ENCODE results near the gene ARHGEF4. TPM values are rescaled to one million over a fixed set of nuclear protein-coding genes. Genes with fewer than 3 reads are reported as not detected.

The ARHGEF4 gene
- polyA plus RNA-seq, 6 donors from 2014 or later = not detected

DNA sequence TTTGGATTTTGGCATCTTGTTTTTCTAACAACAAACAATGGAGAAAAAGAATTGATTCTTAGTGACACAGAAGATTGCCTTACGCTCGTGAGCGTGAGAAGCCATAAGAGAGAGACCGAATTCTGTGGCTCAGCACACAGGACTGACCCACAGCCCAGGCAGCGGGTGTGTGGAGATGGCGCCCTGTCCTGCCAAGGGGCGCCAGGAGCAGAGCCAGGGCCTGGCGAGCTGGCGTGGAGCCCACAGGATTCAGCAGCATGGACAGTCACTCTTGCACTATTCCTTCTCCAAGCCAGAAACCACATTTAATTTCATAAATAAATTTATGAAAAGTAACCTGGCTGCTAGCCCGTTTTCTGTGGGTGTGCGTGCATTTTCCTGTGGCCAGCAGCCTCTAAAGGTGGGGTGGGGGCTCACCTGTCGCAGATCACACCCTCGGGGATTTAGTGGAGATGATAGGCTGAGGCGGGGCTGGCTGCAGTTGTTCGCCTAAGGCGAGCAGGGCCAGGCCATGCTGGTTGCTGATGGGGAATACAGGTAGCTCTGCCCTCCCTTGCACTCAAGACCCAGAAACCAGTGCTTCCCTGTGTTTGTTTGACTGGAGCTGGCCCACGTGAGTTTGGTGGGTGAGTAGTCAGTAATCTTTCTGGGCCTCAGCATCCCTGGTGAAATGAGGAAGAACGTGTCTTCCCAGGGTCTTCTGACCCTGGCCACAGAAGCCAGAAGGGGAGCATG lies 210.4 kb downstream of the ARHGEF4 start:
- Mint-ChIP-seq H3K36me3 (peaks cover 24 to 34% of the 10 kb centered on the region in 2 donors), H3K4me1 (peaks cover 5 to 7% (median 5%) of the 10 kb centered on the region in 3 donors), H3K27me3 (peaks cover 0 to 5% (median 0%) of the 10 kb centered on the region in 3 donors), H3K9me3 (peaks cover 0 to 5% (median 0%) of the 10 kb centered on the region in 7 donors), H3K27ac (no peak overlapping the region), H3K4me3 (no peak overlapping the region)
- no peak for DNase-seq
- ATAC-seq (ENCODE audit: low read depth in 2 of 2) = no peak

DNA sequence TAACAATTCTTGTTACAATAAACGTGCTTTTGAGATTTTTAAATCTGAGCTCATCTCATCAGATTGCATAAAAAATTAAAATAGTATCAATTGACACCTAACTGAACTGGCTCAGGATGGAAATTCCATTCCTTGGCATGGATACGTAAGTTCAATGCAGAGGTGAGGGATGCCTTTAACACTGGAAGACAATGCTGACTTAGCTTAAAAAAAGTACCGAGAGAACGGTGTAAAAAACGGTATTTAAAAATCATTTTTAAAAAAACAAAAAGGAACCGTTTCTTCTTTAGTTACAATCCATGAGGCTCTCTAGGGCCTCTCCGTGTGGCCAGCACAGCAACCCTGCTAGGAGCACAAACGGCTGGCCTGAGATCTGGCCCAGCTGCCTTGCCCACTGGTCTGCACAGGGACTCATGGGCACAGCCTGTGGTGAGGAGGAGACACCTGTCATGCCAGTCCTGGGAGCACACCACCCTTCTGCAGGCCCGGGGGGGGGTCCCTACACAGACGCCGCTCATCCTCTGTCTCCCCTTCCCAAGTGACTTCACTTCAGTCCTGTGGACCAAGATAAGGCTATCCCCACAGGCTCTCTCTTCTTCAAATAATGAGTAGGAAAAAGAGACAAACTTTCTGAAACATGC lies 211.3 kb downstream of the ARHGEF4 start:
- H3K4me3 Mint-ChIP-seq = no peak overlapping the region
- H3K27me3 Mint-ChIP-seq = peaks cover 0 to 5% (median 0%) of the 10 kb centered on the region in 3 donors
- peak overlapping the region in 2 of 6 donors; percentile 26 to 76 for H3K27ac Mint-ChIP-seq
- DNase-seq = no peak
- peaks cover 0 to 5% (median 0%) of the 10 kb centered on the region in 7 donors for H3K9me3 Mint-ChIP-seq
- peaks cover 5 to 7% (median 5%) of the 10 kb centered on the region in 3 donors for H3K4me1 Mint-ChIP-seq
- peaks cover 31 to 43% of the 10 kb centered on the region in 2 donors for H3K36me3 Mint-ChIP-seq
- no peak for ATAC-seq (ENCODE audit: low read depth in 2 of 2)

DNA sequence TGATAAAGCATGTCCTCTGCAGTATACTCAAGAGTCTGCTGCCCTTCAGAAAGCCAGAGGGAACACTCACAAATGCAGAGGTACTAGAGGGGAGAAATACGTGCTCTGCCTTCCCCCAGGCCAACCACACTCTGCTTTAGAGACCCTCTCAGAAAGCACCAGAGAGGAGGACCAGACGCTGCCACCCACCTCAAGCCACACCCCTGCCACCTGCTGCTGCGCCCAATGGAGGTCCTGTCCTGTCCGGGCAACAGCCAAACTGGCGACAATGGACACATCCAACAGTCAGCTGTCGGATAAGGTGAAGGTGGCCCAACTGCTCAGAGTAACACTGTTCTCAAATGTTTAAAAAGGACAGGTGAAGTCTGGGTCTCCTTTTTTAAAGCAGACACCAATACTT lies 211.9 kb downstream of the ARHGEF4 start:
- H3K27me3 Mint-ChIP-seq = peaks cover 0 to 4% (median 0%) of the 10 kb centered on the region in 3 donors
- no peak for ATAC-seq (ENCODE audit: low read depth in 2 of 2)
- H3K36me3 Mint-ChIP-seq = peaks cover 36 to 49% of the 10 kb centered on the region in 2 donors
- peaks cover 0 to 5% (median 0%) of the 10 kb centered on the region in 7 donors for H3K9me3 Mint-ChIP-seq
- peaks cover 4 to 7% (median 5%) of the 10 kb centered on the region in 3 donors for H3K4me1 Mint-ChIP-seq
- DNase-seq = no peak
- H3K4me3 Mint-ChIP-seq = no peak overlapping the region
- H3K27ac Mint-ChIP-seq = peak overlapping the region in 3 of 6 donors; percentile 26 to 76 (median 50)

DNA sequence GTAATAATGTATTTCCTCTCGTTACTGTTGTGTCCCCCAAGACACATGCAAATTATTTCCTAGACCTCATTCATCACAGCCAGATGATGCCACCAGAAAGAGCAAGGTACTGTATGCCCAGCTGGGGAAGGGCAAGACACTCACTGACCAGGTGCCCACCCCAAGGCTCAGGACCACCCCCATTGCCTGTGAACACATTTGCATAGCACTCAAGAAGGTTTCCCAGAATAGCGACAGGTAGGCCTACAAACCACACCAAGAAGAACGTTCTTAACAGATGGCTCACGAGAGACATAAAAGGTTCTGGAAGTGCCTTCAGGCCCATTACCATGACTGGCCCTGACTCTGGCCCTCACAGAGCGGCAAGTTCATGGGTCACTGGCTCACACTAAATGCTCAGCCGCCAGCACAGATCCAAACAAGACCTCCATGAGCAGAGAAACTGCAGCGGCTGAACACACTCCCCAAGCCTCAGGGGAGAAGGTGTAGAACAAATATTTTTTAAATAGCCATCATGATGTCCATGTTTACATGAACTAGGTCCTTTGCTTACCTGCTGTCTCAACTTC lies 212.5 kb downstream of the ARHGEF4 start:
- Mint-ChIP-seq H3K4me1 (peaks cover 0 to 5% (median under 1%) of the 10 kb centered on the region in 3 donors), H3K9me3 (peaks cover 0 to 5% (median 0%) of the 10 kb centered on the region in 7 donors), H3K36me3 (peaks cover 36 to 49% of the 10 kb centered on the region in 2 donors), H3K27ac (peak overlapping the region in 2 of 6 donors; percentile 26 to 69), H3K27me3 (no peaks in the 10 kb centered on the region), H3K4me3 (no peak overlapping the region)
- DNase-seq = no peak
- ATAC-seq (ENCODE audit: low read depth in 2 of 2) = no peak

DNA sequence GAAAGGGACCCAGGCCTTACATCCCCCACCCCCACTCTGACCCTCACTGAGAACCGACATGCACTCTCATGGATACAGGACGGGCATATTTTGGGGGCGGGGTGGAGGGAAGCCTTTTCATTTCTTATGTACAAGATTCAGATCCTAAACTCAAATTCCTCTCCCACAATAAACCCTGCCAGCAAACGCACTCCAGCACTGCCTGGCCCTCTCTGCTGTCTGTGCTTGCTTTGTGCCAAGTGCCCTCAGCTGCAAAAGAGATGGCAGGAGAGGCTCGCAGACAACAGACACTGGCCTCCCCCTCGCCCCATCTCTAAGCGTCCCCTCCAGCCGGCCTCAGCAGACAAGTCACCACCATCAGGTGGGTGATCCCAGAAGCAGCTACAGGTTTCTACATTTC lies 214.2 kb downstream of the ARHGEF4 start:
- Mint-ChIP-seq H3K27me3 (no peaks in the 10 kb centered on the region), H3K4me1 (peaks cover 0 to 10% (median 8%) of the 10 kb centered on the region in 3 donors), H3K4me3 (no peak overlapping the region), H3K36me3 (peaks cover 36 to 61% of the 10 kb centered on the region in 2 donors), H3K27ac (no peak overlapping the region), H3K9me3 (peaks cover 0 to 5% (median 0%) of the 10 kb centered on the region in 7 donors)
- DNase-seq (no peak), ATAC-seq (ENCODE audit: low read depth in 2 of 2) (no peak)

DNA sequence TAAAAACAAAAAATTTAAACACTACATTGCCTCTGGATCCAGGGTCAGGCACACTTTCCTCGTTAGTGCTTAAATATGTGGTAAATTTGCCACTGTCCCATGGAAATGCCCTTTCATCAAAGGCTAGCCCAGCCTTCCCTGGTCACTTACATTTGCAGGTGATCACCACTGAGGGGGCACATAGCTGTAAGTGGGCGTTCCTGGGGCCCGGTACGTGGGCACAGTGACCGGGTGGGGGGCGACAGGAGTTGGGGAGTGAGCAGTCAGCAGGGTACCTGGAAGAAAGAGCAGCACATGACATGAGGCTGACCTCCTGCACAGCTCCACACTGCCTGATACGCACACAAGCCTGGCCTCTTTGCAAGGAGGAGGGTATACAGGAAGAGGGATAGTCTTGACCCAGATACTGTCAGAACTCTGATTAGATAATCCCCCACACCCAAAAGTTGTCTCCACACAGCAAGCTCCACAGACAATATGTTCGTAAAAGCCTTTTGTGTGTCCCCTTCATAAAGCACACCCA lies 216.1 kb downstream of the ARHGEF4 start:
- Mint-ChIP-seq H3K4me1 (peaks cover 6 to 19% (median 16%) of the 10 kb centered on the region in 3 donors), H3K27me3 (no peaks in the 10 kb centered on the region), H3K4me3 (no peak overlapping the region), H3K36me3 (peaks cover 36 to 59% of the 10 kb centered on the region in 2 donors), H3K27ac (no peak overlapping the region), H3K9me3 (no peaks in the 10 kb centered on the region)
- DNase-seq = no peak
- ATAC-seq (ENCODE audit: low read depth in 2 of 2) = no peak

DNA sequence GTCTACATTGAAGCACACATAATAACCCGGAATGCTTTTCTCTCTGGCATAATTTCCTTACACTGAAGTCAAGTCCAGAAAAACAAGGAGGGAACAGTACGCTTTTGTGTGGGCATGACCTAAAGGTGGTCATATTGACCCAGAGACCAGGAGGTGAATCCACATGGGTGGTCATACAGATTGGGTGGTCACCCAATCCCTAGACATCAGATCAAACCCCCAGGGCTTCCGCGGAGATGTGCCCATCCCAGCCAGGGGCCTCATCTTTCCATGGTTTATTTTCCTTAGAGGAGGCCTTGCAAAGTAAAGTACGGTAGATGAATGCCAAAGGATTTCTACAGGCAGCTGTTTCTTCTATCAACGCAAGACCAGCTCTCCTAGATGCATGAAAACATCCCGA lies 217.8 kb downstream of the ARHGEF4 start:
- Mint-ChIP-seq H3K27me3 (no peaks in the 10 kb centered on the region), H3K4me1 (peaks cover 10 to 22% (median 22%) of the 10 kb centered on the region in 3 donors), H3K4me3 (no peak overlapping the region), H3K36me3 (peaks cover 25 to 46% of the 10 kb centered on the region in 2 donors), H3K9me3 (no peaks in the 10 kb centered on the region), H3K27ac (no peak overlapping the region)
- ATAC-seq (ENCODE audit: low read depth in 2 of 2) = no peak
- DNase-seq = no peak

DNA sequence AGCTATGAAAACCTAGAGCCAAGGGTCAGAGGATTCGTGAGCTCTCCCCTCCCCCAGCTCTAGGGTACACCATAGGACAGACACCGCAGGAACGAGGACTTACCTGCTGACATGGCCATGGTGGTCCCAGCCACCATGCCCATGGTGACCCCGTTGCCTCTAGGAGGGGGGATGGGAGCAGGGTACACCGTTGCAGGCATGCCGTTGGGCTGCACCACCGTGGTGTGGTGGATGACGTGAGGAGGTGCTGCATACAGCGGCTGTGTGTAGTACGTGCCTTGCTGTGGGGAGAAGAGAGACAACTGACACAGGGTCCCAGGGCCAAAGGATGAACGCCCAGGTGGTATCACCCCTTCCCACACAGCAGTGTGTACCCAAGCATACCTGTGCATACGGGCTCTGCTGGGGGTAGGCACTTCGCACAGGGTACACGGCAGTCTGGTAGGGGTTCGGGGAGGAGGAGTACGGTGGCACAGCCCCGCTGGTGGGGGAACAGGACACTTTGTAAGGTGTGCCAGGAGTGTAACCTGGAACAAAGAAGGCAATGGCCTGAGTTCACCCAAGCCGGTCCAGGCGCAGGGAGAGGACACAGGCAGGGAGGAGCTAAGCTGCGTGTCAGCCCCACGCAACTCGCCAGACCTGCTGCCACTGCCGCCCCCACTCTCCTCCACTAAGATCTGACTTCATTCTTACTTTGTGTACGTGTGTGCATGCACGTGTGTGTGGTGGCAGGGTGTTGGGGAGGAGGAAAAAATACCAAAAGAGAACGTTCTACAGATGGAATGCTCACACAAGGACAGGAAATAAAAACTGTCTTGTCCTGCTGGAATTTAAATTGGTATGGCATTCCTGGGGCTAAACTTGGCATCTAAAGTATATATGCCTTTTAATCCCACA lies 218.7 kb downstream of the ARHGEF4 start:
- H3K4me1 Mint-ChIP-seq = peaks cover 10 to 24% (median 23%) of the 10 kb centered on the region in 3 donors
- peaks cover 22 to 46% of the 10 kb centered on the region in 2 donors for H3K36me3 Mint-ChIP-seq
- ATAC-seq (ENCODE audit: low read depth in 2 of 2) = no peak
- DNase-seq = no peak
- H3K27ac Mint-ChIP-seq = peak overlapping the region in 2 of 6 donors; percentile 67 to 80
- H3K27me3 Mint-ChIP-seq = no peaks in the 10 kb centered on the region
- no peaks in the 10 kb centered on the region for H3K9me3 Mint-ChIP-seq
- peak overlapping the region in 1 of 8 donors; percentile 58 for H3K4me3 Mint-ChIP-seq

DNA sequence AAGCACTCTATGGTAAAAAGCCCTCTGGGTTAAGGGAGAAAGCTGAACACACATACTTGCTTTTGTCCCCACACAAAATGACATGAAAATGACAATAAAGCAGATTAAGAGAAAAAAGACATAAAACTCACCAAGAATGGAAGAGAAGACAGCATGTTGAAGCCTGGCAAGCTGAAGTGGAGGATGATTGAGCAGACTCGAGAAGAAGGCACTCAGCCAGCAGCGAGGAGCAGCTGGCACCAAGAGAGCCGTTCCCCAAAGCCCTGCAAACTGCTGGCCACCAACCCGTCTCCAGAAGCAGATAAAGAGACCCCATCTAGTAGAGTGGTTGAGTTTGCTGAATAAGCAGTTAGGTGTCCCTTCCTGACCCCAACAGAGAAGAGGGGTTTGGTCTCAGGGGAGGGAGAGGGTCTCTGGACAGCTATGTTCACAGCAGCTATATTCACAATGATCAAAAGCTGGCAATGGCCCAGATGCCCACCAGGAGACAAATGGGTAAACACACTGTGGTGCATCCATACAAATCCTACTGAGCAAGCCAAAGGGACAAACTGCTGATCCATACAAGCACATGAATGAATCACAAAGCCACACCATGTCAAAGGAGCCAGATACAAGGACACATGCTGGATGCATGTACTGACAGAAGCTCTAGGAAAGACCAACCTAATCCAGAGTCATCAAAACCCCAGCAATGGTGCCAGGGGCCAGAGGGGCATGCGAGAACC lies 219.7 kb downstream of the ARHGEF4 start:
- Mint-ChIP-seq H3K27ac (peak overlapping the region in 2 of 6 donors; percentile 3 to 67), H3K4me1 (peaks cover 10 to 29% (median 25%) of the 10 kb centered on the region in 3 donors), H3K4me3 (no peak overlapping the region), H3K9me3 (no peaks in the 10 kb centered on the region), H3K27me3 (no peaks in the 10 kb centered on the region), H3K36me3 (peaks cover 24 to 40% of the 10 kb centered on the region in 2 donors)
- DNase-seq = no peak
- ATAC-seq (ENCODE audit: low read depth in 2 of 2) = no peak

DNA sequence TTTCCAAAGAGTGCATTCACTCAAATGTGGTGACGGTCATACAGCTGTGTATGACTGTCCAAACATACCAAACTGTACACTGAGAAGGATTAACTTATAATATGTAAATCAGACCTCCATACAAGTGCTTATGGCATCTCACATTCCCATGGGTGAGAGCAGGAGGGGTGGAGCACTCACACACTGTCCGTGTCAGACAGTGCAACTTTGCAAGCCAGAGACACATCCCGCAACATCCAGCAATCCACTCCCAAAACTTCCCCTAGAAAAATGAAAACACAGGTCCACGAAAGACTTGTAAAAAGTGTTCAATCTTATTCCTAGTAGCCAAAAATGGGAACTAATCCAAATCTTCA lies 220.2 kb downstream of the ARHGEF4 start:
- no peak for DNase-seq
- Mint-ChIP-seq H3K9me3 (no peaks in the 10 kb centered on the region), H3K36me3 (peaks cover 22 to 34% of the 10 kb centered on the region in 2 donors), H3K27me3 (no peaks in the 10 kb centered on the region), H3K4me1 (peaks cover 10 to 34% (median 23%) of the 10 kb centered on the region in 3 donors), H3K27ac (no peak overlapping the region), H3K4me3 (no peak overlapping the region)
- ATAC-seq (ENCODE audit: low read depth in 2 of 2) = no peak

DNA sequence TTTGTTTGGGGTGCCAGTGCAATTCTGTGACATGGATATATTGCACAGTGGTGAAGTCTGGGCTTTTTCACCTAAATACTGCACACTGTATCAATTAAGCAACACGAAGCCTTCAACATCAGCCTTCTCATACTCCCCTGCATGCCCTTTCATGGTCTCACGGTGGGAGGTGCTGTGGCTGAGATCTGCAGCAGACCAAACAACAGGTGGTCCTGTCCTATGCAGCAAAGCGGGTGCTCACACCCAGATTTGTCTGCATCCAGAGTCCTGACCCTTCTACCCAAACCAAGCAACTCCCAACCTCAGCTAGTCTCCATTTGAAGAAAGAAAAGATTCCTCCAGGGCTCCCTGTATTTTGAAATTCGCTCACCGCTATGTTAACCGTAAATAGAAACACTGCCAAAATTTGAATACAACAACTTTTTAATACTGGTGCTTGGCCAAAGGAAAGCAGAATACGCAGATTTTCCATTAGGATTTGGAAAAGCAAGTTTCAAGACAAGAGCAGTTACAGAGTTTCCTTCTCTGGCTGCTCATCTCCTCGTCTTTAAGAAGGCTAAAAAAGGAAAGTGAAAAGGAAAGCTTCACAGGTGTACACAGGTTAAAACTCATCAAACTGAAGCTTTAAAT lies 221.6 kb downstream of the ARHGEF4 start:
- Mint-ChIP-seq H3K27me3 (no peaks in the 10 kb centered on the region), H3K4me1 (peaks cover 17 to 40% (median 24%) of the 10 kb centered on the region in 3 donors), H3K4me3 (peak overlapping the region in 1 of 8 donors; percentile 47), H3K36me3 (peaks cover 13 to 20% of the 10 kb centered on the region in 2 donors), H3K9me3 (no peaks in the 10 kb centered on the region), H3K27ac (peak overlapping the region in 2 of 6 donors; percentile 27)
- ATAC-seq (ENCODE audit: low read depth in 2 of 2) = no peak
- DNase-seq = no peak

DNA sequence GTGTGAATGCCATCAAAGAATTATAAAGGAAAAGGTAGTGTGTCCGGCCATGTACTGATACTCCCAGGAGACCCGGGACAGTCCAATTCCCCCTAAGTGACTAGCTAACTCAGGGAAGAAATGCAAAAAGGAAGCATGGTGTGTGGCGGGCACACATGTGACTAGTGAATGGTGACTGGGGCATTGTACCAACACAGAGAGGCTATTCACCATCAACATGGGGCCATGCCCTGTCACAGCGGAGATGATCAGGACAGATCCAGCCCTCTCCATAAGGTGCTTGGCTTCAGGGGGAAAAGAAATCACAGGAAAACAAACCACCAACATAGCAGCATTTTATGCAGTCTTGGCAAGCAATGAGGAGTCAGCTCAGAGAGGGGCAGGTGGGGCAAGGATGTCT lies 222.2 kb downstream of the ARHGEF4 start:
- H3K9me3 Mint-ChIP-seq = no peaks in the 10 kb centered on the region
- ATAC-seq (ENCODE audit: low read depth in 2 of 2) (no peak), DNase-seq (no peak)
- H3K27ac Mint-ChIP-seq = peak overlapping the region in 1 of 6 donors; percentile 32
- no peak overlapping the region for H3K4me3 Mint-ChIP-seq
- peaks cover 12 to 17% of the 10 kb centered on the region in 2 donors for H3K36me3 Mint-ChIP-seq
- H3K4me1 Mint-ChIP-seq = peaks cover 20 to 44% (median 24%) of the 10 kb centered on the region in 3 donors
- no peaks in the 10 kb centered on the region for H3K27me3 Mint-ChIP-seq
